Transverse colon (tissue), 4 donors: Measurements from ENCODE around the gene PLVAP. TPM values are rescaled to one million over a fixed set of nuclear protein-coding genes. Genes with fewer than 3 reads are reported as not detected.

Source experiments
- DNase-seq: peaks from one replicate; pipeline ENCODE4 v3.0.0-alpha.2; 2019
- H3K27ac ChIP-seq, 4 donors: fragments of 200-600 bp; sonication (generic); 2 replicates each; pipeline ENCODE4 v1.5.1; 2016 to 2018; ENCODE audit warnings: inconsistent platforms in 4 of 4
- H3K27me3 ChIP-seq: fragments of 200-600 bp; sonication (generic); 2 replicates; pipeline ENCODE4 v1.5.1; 2017; ENCODE audit warnings: inconsistent platforms
- H3K36me3 ChIP-seq, 4 donors: fragments of 200-600 bp; sonication (generic); 2 replicates each; pipeline ENCODE4 v1.5.1; 2017 to 2019; ENCODE audit warnings: inconsistent platforms in 4 of 4
- H3K4me1 ChIP-seq, 4 donors: fragments of 200-600 bp; sonication (generic); 2 replicates each; pipeline ENCODE4 v1.5.1; 2017 to 2020; ENCODE audit warnings: inconsistent platforms in 4 of 4
- H3K4me3 ChIP-seq, 4 donors: fragments of 200-600 bp; sonication (generic); 1 replicate in 1 of 4; 2 replicates in 3 of 4; pipeline versions ENCODE4 v1.5.1 to v1.6.1; 2017 to 2019; ENCODE audit warnings: inconsistent platforms in 4 of 4
- H3K9me3 ChIP-seq, 2 donors: fragments of 200-600 bp; sonication (generic); 2 replicates each; pipeline ENCODE4 v1.5.1; 2017 to 2019; ENCODE audit warnings: inconsistent platforms in 2 of 2
- EP300 ChIP-seq: sonication (generic); formaldehyde crosslinking; IDR thresholded peaks from one replicate; pipeline ENCODE4 v1.6.1; 2017; ENCODE audit warnings: antibody characterized with exemption, low read depth
- POLR2A ChIP-seq: fragments of 450-650 bp; IDR thresholded peaks from one replicate; pipeline ENCODE4 v1.6.1; 2016; ENCODE audit warnings: antibody characterized with exemption, mild to moderate bottlenecking, moderate library complexity
- POLR2AphosphoS5 ChIP-seq, 3 donors: sonication (generic); formaldehyde crosslinking; IDR thresholded peaks; one replicate each; pipeline ENCODE4 v1.6.1; 2016; ENCODE audit warnings: antibody characterized with exemption in 3 of 3
- WGBS, 2 donors: methylation state at CpG; one replicate each; pipeline ENCODE4 v1.1.5; 2018; ENCODE audit warnings: low coverage in 1 of 2; 5-methylcytosine and 5-hydroxymethylcytosine counted together
- in situ Hi-C, 4 donors: fragments of 200-750 bp; cut with MboI; loops; one replicate each; pipeline versions ENCODE4 v1.15.0 to v1.15.1; 2017; ENCODE audit warnings: low sequenced_read_pairs in 3 of 4, low pct_ligation_motif_present in 1 of 4, low pct_unique_long_range_greater_than_20kb in 1 of 4
- intact Hi-C: fragments of 100-400 bp; cut with DNase I; formaldehyde crosslinking; loops from one replicate; pipeline ENCODE4 v1.15.1; 2023; ENCODE audit warnings: low total_unique reads
- total RNA-seq, 4 donors: library from RNA; depleted of rRNA; stranded (reverse); fragments of >200 nt; gene quantifications; one replicate each; pipeline ENCODE4 v1.1.0, GENCODE V29; 2016
- TF ChIP-seq, protein P1 (sequence below), 5 experiments: fragments of 200-600 bp in 3 of 5; fragments of 450-650 bp in 2 of 5; sonication (generic) in 3 of 5; IDR thresholded peaks; 1 replicate in 2 of 5; 2 replicates in 3 of 5; pipeline ENCODE4 v1.5.1; 2016 to 2017; ENCODE audit warnings: antibody characterized with exemption in 5 of 5, inconsistent platforms in 3 of 5, mild to moderate bottlenecking in 2 of 5, moderate library complexity in 1 of 5

Gene PLVAP
- total RNA-seq, 4 donors from 2014 or later, result 3.0 to 37.0 (median 19.2) TPM

DNA sequence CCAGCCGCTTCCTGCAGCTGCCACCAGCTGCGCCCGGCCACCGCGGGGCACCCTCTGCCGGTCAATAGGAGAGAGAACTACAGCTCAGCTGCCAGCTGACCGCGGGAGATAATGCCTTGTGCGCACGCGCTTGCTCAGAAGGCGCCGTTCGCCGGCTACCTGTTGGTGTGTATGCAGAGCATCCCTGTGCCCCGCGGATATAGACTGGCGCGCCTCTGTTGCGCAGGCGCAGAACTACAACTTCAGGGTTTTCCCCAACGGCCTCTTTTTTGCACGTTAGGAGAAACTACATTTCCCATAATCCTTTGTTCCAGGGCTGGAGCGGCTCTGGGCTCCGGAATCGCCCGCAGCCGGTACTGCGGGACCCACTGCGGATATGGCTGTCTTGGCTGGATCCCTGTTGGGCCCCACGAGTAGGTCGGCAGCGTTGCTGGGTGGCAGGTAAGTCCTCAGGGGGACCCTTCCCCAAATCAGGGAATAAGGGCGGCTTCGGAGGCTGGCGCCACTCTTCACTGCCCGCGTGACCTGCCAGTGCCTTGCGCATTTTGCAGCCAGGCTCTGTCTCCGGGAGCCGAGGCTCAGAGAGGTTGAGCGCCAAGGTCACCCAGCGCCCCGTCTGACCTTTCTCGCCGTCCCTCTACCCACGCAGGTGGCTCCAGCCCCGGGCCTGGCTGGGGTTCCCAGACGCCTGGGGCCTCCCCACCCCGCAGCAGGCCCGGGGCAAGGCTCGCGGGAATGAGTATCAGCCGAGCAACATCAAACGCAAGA is 71.4 kb downstream of the PLVAP start, which contains the start of gene MRPL34:
TSS of gene MRPL34 (plus strand) at position 356 of the 768 bp plus-strand sequence. CDS start at position 377, 21 bp downstream.
- peaks cover 42 to 66% (median 50%) of the 10 kb centered on the region in 4 donors for H3K4me1 ChIP-seq
- no peaks in the 10 kb centered on the region for H3K9me3 ChIP-seq
- WGBS, 2 donors, result 0% methylated on average over 44 of the region's 55 CpGs; no CpG with 5 or more reads in 1 of the 2 donors
- H3K27ac ChIP-seq, result peak within 1 kb of the TSS; percentile 90 to 98 (median 94)
- in situ Hi-C loops, result no loop called here
- H3K27me3 ChIP-seq, result no peaks in the 10 kb centered on the region
- H3K4me3 ChIP-seq, result peak within 1 kb of the TSS; percentile 28 to 70 (median 59)
- intact Hi-C loops, result no loop called here
- DNase-seq, result peak; percentile 98
- peak in 2 of 3 donors; percentile 98 for TF ChIP-seq POLR2AphosphoS5 (IDR thresholded peaks at IDR 0.05)
- TF ChIP-seq, protein P1, sequence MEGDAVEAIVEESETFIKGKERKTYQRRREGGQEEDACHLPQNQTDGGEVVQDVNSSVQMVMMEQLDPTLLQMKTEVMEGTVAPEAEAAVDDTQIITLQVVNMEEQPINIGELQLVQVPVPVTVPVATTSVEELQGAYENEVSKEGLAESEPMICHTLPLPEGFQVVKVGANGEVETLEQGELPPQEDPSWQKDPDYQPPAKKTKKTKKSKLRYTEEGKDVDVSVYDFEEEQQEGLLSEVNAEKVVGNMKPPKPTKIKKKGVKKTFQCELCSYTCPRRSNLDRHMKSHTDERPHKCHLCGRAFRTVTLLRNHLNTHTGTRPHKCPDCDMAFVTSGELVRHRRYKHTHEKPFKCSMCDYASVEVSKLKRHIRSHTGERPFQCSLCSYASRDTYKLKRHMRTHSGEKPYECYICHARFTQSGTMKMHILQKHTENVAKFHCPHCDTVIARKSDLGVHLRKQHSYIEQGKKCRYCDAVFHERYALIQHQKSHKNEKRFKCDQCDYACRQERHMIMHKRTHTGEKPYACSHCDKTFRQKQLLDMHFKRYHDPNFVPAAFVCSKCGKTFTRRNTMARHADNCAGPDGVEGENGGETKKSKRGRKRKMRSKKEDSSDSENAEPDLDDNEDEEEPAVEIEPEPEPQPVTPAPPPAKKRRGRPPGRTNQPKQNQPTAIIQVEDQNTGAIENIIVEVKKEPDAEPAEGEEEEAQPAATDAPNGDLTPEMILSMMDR (IDR thresholded peaks at IDR 0.05), result peak; percentile 68 to 98 (median 76)
- TF ChIP-seq EP300, result no peak
- peak; percentile 72 for TF ChIP-seq POLR2A
- H3K36me3 ChIP-seq, result no peaks in the 10 kb centered on the region

DNA sequence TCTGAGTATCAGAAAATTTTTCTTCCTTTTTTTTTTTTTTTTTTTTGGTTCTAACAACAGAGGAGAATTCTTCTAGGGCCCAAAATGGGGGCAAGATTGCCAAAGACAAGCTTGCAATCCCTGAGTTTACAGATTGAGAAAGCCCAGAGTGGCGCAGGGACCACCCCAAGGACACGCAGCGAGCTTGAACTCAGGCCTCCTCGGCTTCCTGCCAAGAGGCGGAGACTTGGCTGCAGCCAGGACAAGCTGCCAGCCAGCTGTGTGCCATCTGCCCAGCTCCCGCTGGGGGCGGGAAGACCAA is 72.0 kb downstream of the PLVAP start:
- Histone ChIP-seq H3K36me3 (no peaks in the 10 kb centered on the region), H3K4me1 (peaks cover 37 to 61% (median 45%) of the 10 kb centered on the region in 4 donors), H3K27ac (peak overlapping the region; percentile 90 to 98 (median 94)), H3K9me3 (no peaks in the 10 kb centered on the region), H3K4me3 (peak overlapping the region in 2 of 4 donors; percentile 66 to 70), H3K27me3 (no peaks in the 10 kb centered on the region)
- intact Hi-C loops (no loop called here), in situ Hi-C loops (no loop called here)
- DNase-seq, result no peak
- TF ChIP-seq, protein P1 (IDR thresholded peaks at IDR 0.05), result no peak
- TF ChIP-seq POLR2AphosphoS5 (IDR thresholded peaks at IDR 0.05) (peak in 1 of 3 donors; percentile 99), EP300 (peak; percentile 87), POLR2A (no peak)
- WGBS, 2 donors, result 0 to 2% methylated on average over 3 to 7 of the region's 7 CpGs

DNA sequence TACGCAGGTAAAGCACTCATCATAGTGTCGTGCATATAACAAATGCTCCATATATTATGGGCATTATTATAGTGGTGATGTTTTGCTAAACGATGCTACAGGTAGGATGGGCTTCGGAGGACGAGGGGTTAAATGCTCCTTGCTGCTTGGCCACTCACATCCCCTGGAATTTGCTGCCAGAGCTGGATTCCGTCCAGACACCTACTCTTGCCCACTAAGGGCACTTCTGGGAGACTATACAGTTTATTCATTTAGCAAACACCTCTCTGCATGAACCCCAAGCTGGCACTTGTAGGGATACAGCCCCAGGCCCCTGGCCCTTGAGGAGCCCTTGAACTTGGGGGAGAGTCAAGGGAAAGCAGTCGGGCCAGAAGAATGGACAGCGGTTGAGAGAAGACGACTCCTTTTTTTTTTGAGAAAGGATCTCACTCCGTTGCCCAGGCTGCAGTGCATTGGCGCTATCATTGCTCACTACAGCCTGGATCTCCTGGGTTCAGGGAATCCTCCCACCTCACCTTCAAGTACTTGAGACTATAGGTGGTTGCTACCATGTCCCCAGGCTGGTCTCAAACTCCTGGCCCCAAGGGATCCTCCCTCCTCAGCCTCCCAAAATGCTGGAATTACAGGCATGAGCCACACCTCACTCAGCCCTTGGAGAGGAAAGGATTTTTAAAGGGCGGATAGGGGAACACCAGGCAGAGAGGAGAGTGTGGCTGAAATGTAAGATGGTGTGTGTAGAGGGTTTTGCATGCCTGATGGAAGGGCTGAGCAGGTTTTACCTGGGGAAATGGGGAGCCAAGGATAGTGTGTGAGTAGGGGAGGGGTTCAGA is 72.5 kb downstream of the PLVAP start:
- H3K27me3 ChIP-seq, result no peaks in the 10 kb centered on the region
- H3K27ac ChIP-seq, result peak overlapping the region; percentile 90 to 98 (median 94)
- intact Hi-C loops (no loop called here), in situ Hi-C loops (no loop called here)
- H3K9me3 ChIP-seq, result no peaks in the 10 kb centered on the region
- TF ChIP-seq, protein P1 (IDR thresholded peaks at IDR 0.05), result no peak
- TF ChIP-seq POLR2A (no peak), POLR2AphosphoS5 (IDR thresholded peaks at IDR 0.05) (no peak), EP300 (no peak)
- H3K4me3 ChIP-seq, result peak overlapping the region in 2 of 4 donors; percentile 66 to 70
- no peaks in the 10 kb centered on the region for H3K36me3 ChIP-seq
- WGBS, 2 donors, result 60 to 65% methylated on average over 3 to 12 of the region's 12 CpGs
- DNase-seq, result no peak
- H3K4me1 ChIP-seq, result peaks cover 34 to 57% (median 41%) of the 10 kb centered on the region in 4 donors

DNA sequence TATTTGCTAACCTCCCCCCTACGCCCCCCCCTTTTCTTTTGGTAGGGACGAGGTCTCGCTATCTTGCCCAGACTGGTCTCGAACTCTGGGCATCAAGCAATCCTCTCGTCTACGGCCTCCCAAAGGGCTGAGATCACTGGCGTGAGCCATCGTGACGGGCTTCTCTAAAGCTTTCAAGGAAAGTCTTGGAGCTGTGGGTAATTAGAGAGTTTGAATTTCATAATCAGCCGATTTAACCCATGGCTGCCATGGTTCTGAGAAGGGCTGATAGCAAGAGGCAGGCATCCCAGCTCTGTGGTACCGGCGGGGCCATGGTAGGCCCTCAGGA is 73.2 kb downstream of the PLVAP start:
- H3K4me1 ChIP-seq, result peaks cover 34 to 55% (median 39%) of the 10 kb centered on the region in 4 donors
- H3K9me3 ChIP-seq, result no peaks in the 10 kb centered on the region
- WGBS, 2 donors, result 73% methylated on average over 12 of the region's 12 CpGs; no CpG with 5 or more reads in 1 of the 2 donors
- H3K4me3 ChIP-seq, result no peak overlapping the region
- in situ Hi-C loops (no loop called here), intact Hi-C loops (no loop called here)
- H3K27ac ChIP-seq, result peak overlapping the region; percentile 90 to 98 (median 94)
- TF ChIP-seq EP300 (no peak), POLR2A (no peak), POLR2AphosphoS5 (IDR thresholded peaks at IDR 0.05) (no peak)
- TF ChIP-seq, protein P1 (IDR thresholded peaks at IDR 0.05), result no peak
- no peaks in the 10 kb centered on the region for H3K27me3 ChIP-seq
- H3K36me3 ChIP-seq, result no peaks in the 10 kb centered on the region
- no peak for DNase-seq
